Measurements from ENCODE around the gene BCL11A. TPM values are rescaled to one million over a fixed set of nuclear protein-coding genes. Genes with fewer than 3 reads are reported as not detected.

BCL11A gene
- polyA plus RNA-seq, 1 donor from 2014 or later: 44.0 TPM

- H3K79me2 ChIP-seq (replicated peaks; ENCODE audit: insufficient read depth, low read length): peaks cover 94% of the 10 kb centered on the region
- no peak for TF ChIP-seq CTCF (IDR thresholded peaks at IDR 0.05; ENCODE audit: poor library complexity, severe bottlenecking)
- TF ChIP-seq EP300 (conservative IDR thresholded peaks at IDR 0.05; ENCODE audit: poor library complexity, severe bottlenecking): no peak
- TF ChIP-seq TAF1 (IDR thresholded peaks at IDR 0.05; ENCODE audit: low read depth): no peak
- no peak for TF ChIP-seq REST (IDR thresholded peaks at IDR 0.05; ENCODE audit: borderline replicate concordance)
- no peak for TF ChIP-seq MXI1 (conservative IDR thresholded peaks at IDR 0.05; ENCODE audit: poor library complexity, severe bottlenecking)
- no peak for TF ChIP-seq SMC3 (conservative IDR thresholded peaks at IDR 0.05; ENCODE audit: poor library complexity)
- no peak for TF ChIP-seq RAD21 (conservative IDR thresholded peaks at IDR 0.05)
- no peak for TF ChIP-seq POLR2AphosphoS5 (IDR thresholded peaks at IDR 0.05)
- TF ChIP-seq EZH2 (IDR thresholded peaks at IDR 0.05; ENCODE audit: borderline replicate concordance, insufficient read depth, low read length, poor library complexity, severe bottlenecking): no peak
- H2AFZ ChIP-seq (ENCODE audit: low read depth, low read length): no peak overlapping the region
- no peak overlapping the region for H3K27ac ChIP-seq (ENCODE audit: low read length)
- peaks cover 10% of the 10 kb centered on the region for H4K20me1 ChIP-seq (ENCODE audit: insufficient read depth)
- H3K27me3 ChIP-seq (ENCODE audit: insufficient read depth, low read depth, low read length): no peaks in the 10 kb centered on the region
- no peaks in the 10 kb centered on the region for H3F3A ChIP-seq (ENCODE audit: insufficient read depth, low read length, poor library complexity, severe bottlenecking)
- H3K4me3 ChIP-seq (ENCODE audit: low read length): no peak overlapping the region
- no peaks in the 10 kb centered on the region for H3K9me3 ChIP-seq (ENCODE audit: low read length)
- H3K9me2 ChIP-seq (ENCODE audit: insufficient read depth, low read length): no peaks in the 10 kb centered on the region
- no peaks in the 10 kb centered on the region for H3K36me3 ChIP-seq (ENCODE audit: insufficient read depth, low read length)
- H3K4me2 ChIP-seq (ENCODE audit: low read length): no peak overlapping the region
- H3K9ac ChIP-seq (ENCODE audit: low read length): no peak overlapping the region
Observed at GRCh38 chr2:60509066-60509465, 44.4 kb downstream of the BCL11A start.

- Histone ChIP-seq H3K27ac (ENCODE audit: low read length) (no peak overlapping the region), H3K79me2 (replicated peaks; ENCODE audit: insufficient read depth, low read length) (peaks cover 94% of the 10 kb centered on the region), H3K4me2 (ENCODE audit: low read length) (no peak overlapping the region), H3K9ac (ENCODE audit: low read length) (no peak overlapping the region), H2AFZ (ENCODE audit: low read depth, low read length) (no peak overlapping the region), H3K9me2 (ENCODE audit: insufficient read depth, low read length) (no peaks in the 10 kb centered on the region), H3K27me3 (ENCODE audit: insufficient read depth, low read depth, low read length) (no peaks in the 10 kb centered on the region), H4K20me1 (ENCODE audit: insufficient read depth) (peaks cover 10% of the 10 kb centered on the region), H3K4me3 (ENCODE audit: low read length) (no peak overlapping the region), H3K36me3 (ENCODE audit: insufficient read depth, low read length) (no peaks in the 10 kb centered on the region), H3F3A (ENCODE audit: insufficient read depth, low read length, poor library complexity, severe bottlenecking) (no peaks in the 10 kb centered on the region), H3K9me3 (ENCODE audit: low read length) (no peaks in the 10 kb centered on the region)
- TF ChIP-seq REST (IDR thresholded peaks at IDR 0.05; ENCODE audit: borderline replicate concordance) (no peak), TAF1 (IDR thresholded peaks at IDR 0.05; ENCODE audit: low read depth) (no peak), SMC3 (conservative IDR thresholded peaks at IDR 0.05; ENCODE audit: poor library complexity) (no peak), RAD21 (conservative IDR thresholded peaks at IDR 0.05) (no peak), POLR2AphosphoS5 (IDR thresholded peaks at IDR 0.05) (no peak), EZH2 (IDR thresholded peaks at IDR 0.05; ENCODE audit: borderline replicate concordance, insufficient read depth, low read length, poor library complexity, severe bottlenecking) (no peak), MXI1 (conservative IDR thresholded peaks at IDR 0.05; ENCODE audit: poor library complexity, severe bottlenecking) (no peak), CTCF (IDR thresholded peaks at IDR 0.05; ENCODE audit: poor library complexity, severe bottlenecking) (no peak), EP300 (conservative IDR thresholded peaks at IDR 0.05; ENCODE audit: poor library complexity, severe bottlenecking) (no peak)
Observed at GRCh38 chr2:60508339-60508917, 45.0 kb downstream of the BCL11A start.
